HepG2 (cell line): Measurements from ENCODE around the gene MRPL50. TPM values are rescaled to one million over a fixed set of nuclear protein-coding genes. Genes with fewer than 3 reads are reported as not detected.

Source experiments
- GATAD2A ChIP-seq: IDR thresholded peaks from 2 replicates; pipeline ENCODE4 v1.6.1; 2016
- MEF2D ChIP-seq: sonication (generic); formaldehyde crosslinking; IDR thresholded peaks from 2 replicates; pipeline ENCODE4 v1.5.1; 2020; ENCODE audit warnings: mild to moderate bottlenecking, missing genetic modification reagents
- MLLT10 ChIP-seq: sonication (generic); formaldehyde crosslinking; IDR thresholded peaks from 2 replicates; pipeline ENCODE4 v1.4.0; 2020; ENCODE audit warnings: missing genetic modification reagents
- SOX6 ChIP-seq, 2 experiments: fragments of 450-650 bp in 1 of 2; sonication (generic) in 1 of 2; formaldehyde crosslinking in 1 of 2; IDR thresholded peaks; 2 replicates each; pipeline versions ENCODE4 v1.4.0 to v1.6.1; 2017 to 2020; ENCODE audit warnings: antibody characterized with exemption in 1 of 2, mild to moderate bottlenecking in 1 of 2, missing genetic modification reagents in 1 of 2
- ZC3H13 ChIP-seq: sonication (generic); formaldehyde crosslinking; IDR thresholded peaks from 2 replicates; pipeline ENCODE4 v1.8.1; 2023; ENCODE audit warnings: mild to moderate bottlenecking, missing genetic modification reagents, moderate library complexity
- polyA plus RNA-seq, 8 experiments: library from polyadenylated mRNA; depleted of rRNA in 3 of 8; stranded (reverse) in 7 of 8; unstranded in 1 of 8; fragments of >200 nt; fragmentation: Illumina TruSeq in 4 of 8; extraction: Trizol in 4 of 8; gene quantifications; 2 replicates each; pipeline versions ENCODE4 v1.2.1 to v1.2.3, GENCODE V29; 2011 to 2016; ENCODE audit warnings: low read depth in 4 of 8, missing spikeins in 1 of 8, mixed read lengths in 1 of 8; ENCODE audit not compliant: insufficient read depth in 1 of 8
- total RNA-seq, 5 experiments: library from RNA; depleted of rRNA; stranded (reverse); fragments of >200 nt; fragmentation: Illumina TruSeq; extraction: Trizol; gene quantifications; 2 replicates each; pipeline ENCODE4 v1.2.3, GENCODE V29; 2016; ENCODE audit warnings: low read depth in 1 of 5
- TF ChIP-seq, protein P1 (sequence below): IDR thresholded peaks from 2 replicates; pipeline ENCODE4 v1.6.1; 2012; ENCODE audit warnings: low read length, improper control_type of control experiment
- TF ChIP-seq, protein P2 (sequence below): IDR thresholded peaks from 2 replicates; pipeline ENCODE4 v1.6.1; 2016; ENCODE audit warnings: low read depth
- TF ChIP-seq, protein P3 (sequence below): sonication (generic); formaldehyde crosslinking; IDR thresholded peaks from 2 replicates; pipeline ENCODE4 v1.4.0; 2020; ENCODE audit warnings: mild to moderate bottlenecking, missing genetic modification reagents
- TF ChIP-seq, protein P4 (sequence below), 2 experiments: fragments of 450-650 bp in 1 of 2; sonication (generic) in 1 of 2; formaldehyde crosslinking in 1 of 2; IDR thresholded peaks; 2 replicates each; pipeline versions ENCODE4 v1.6.1 to v1.8.0; 2016 to 2022; ENCODE audit warnings: antibody characterized with exemption in 1 of 2, mild to moderate bottlenecking in 1 of 2, missing genetic modification reagents in 1 of 2
- TF ChIP-seq, protein P5 (sequence below): IDR thresholded peaks from 2 replicates; pipeline ENCODE4 v1.4.0; 2020; ENCODE audit warnings: mild to moderate bottlenecking, missing genetic modification reagents

Gene MRPL50
- total and polyA plus RNA-seq, 2 of the 13 experiments (the other 11 are each of a cell fraction or from before 2014, with no cell fraction given), result 37.1 to 70.0 TPM

DNA sequence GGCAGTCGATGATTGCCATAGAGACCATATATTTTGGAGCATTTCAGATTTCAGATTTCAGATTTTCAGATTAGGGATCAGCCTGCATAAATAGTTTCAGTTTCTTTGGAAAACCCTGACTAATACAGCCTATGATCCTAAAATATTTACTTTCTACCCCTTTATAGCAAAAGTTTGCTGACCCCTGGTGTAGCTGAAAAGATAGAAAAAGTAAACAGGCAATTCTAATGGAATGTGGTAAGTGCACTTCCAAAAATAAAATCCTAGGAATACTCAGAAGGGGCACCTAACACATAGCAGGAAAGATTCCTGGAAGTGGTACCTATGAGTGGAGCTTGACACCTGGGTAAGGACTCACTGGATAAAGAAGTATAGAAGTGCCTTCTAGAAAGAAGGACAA is 48.1 kb downstream of the MRPL50 start (continued):
- TF ChIP-seq, protein P1, sequence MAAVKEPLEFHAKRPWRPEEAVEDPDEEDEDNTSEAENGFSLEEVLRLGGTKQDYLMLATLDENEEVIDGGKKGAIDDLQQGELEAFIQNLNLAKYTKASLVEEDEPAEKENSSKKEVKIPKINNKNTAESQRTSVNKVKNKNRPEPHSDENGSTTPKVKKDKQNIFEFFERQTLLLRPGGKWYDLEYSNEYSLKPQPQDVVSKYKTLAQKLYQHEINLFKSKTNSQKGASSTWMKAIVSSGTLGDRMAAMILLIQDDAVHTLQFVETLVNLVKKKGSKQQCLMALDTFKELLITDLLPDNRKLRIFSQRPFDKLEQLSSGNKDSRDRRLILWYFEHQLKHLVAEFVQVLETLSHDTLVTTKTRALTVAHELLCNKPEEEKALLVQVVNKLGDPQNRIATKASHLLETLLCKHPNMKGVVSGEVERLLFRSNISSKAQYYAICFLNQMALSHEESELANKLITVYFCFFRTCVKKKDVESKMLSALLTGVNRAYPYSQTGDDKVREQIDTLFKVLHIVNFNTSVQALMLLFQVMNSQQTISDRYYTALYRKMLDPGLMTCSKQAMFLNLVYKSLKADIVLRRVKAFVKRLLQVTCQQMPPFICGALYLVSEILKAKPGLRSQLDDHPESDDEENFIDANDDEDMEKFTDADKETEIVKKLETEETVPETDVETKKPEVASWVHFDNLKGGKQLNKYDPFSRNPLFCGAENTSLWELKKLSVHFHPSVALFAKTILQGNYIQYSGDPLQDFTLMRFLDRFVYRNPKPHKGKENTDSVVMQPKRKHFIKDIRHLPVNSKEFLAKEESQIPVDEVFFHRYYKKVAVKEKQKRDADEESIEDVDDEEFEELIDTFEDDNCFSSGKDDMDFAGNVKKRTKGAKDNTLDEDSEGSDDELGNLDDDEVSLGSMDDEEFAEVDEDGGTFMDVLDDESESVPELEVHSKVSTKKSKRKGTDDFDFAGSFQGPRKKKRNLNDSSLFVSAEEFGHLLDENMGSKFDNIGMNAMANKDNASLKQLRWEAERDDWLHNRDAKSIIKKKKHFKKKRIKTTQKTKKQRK, result no peak
- TF ChIP-seq, protein P2, sequence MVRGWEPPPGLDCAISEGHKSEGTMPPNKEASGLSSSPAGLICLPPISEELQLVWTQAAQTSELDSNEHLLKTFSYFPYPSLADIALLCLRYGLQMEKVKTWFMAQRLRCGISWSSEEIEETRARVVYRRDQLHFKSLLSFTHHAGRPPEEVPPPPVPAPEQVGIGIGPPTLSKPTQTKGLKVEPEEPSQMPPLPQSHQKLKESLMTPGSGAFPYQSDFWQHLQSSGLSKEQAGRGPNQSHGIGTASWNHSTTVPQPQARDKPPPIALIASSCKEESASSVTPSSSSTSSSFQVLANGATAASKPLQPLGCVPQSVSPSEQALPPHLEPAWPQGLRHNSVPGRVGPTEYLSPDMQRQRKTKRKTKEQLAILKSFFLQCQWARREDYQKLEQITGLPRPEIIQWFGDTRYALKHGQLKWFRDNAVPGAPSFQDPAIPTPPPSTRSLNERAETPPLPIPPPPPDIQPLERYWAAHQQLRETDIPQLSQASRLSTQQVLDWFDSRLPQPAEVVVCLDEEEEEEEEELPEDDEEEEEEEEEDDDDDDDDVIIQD (CRISPR knock-in tag), result peak; percentile 82; the same call in 1 of the 2 replicates
- TF ChIP-seq SOX6 (IDR thresholded peaks at IDR 0.05) (no peak), SOX6 (CRISPR knock-in tag; IDR thresholded peaks at IDR 0.05) (peak; percentile 31; the same call in 1 of the 2 replicates), ZC3H13 (CRISPR knock-in tag) (no peak), MEF2D (peak; percentile 95), MLLT10 (CRISPR knock-in tag) (no peak), GATAD2A (CRISPR knock-in tag) (peak; percentile 67)
- TF ChIP-seq, protein P3, sequence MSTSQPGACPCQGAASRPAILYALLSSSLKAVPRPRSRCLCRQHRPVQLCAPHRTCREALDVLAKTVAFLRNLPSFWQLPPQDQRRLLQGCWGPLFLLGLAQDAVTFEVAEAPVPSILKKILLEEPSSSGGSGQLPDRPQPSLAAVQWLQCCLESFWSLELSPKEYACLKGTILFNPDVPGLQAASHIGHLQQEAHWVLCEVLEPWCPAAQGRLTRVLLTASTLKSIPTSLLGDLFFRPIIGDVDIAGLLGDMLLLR (CRISPR knock-in tag), result no peak
- TF ChIP-seq, protein P4, sequence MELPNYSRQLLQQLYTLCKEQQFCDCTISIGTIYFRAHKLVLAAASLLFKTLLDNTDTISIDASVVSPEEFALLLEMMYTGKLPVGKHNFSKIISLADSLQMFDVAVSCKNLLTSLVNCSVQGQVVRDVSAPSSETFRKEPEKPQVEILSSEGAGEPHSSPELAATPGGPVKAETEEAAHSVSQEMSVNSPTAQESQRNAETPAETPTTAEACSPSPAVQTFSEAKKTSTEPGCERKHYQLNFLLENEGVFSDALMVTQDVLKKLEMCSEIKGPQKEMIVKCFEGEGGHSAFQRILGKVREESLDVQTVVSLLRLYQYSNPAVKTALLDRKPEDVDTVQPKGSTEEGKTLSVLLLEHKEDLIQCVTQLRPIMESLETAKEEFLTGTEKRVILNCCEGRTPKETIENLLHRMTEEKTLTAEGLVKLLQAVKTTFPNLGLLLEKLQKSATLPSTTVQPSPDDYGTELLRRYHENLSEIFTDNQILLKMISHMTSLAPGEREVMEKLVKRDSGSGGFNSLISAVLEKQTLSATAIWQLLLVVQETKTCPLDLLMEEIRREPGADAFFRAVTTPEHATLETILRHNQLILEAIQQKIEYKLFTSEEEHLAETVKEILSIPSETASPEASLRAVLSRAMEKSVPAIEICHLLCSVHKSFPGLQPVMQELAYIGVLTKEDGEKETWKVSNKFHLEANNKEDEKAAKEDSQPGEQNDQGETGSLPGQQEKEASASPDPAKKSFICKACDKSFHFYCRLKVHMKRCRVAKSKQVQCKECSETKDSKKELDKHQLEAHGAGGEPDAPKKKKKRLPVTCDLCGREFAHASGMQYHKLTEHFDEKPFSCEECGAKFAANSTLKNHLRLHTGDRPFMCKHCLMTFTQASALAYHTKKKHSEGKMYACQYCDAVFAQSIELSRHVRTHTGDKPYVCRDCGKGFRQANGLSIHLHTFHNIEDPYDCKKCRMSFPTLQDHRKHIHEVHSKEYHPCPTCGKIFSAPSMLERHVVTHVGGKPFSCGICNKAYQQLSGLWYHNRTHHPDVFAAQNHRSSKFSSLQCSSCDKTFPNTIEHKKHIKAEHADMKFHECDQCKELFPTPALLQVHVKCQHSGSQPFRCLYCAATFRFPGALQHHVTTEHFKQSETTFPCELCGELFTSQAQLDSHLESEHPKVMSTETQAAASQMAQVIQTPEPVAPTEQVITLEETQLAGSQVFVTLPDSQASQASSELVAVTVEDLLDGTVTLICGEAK (IDR thresholded peaks at IDR 0.05), result no peak
- TF ChIP-seq, protein P4 (CRISPR knock-in tag; IDR thresholded peaks at IDR 0.05), result no peak
- TF ChIP-seq, protein P5, sequence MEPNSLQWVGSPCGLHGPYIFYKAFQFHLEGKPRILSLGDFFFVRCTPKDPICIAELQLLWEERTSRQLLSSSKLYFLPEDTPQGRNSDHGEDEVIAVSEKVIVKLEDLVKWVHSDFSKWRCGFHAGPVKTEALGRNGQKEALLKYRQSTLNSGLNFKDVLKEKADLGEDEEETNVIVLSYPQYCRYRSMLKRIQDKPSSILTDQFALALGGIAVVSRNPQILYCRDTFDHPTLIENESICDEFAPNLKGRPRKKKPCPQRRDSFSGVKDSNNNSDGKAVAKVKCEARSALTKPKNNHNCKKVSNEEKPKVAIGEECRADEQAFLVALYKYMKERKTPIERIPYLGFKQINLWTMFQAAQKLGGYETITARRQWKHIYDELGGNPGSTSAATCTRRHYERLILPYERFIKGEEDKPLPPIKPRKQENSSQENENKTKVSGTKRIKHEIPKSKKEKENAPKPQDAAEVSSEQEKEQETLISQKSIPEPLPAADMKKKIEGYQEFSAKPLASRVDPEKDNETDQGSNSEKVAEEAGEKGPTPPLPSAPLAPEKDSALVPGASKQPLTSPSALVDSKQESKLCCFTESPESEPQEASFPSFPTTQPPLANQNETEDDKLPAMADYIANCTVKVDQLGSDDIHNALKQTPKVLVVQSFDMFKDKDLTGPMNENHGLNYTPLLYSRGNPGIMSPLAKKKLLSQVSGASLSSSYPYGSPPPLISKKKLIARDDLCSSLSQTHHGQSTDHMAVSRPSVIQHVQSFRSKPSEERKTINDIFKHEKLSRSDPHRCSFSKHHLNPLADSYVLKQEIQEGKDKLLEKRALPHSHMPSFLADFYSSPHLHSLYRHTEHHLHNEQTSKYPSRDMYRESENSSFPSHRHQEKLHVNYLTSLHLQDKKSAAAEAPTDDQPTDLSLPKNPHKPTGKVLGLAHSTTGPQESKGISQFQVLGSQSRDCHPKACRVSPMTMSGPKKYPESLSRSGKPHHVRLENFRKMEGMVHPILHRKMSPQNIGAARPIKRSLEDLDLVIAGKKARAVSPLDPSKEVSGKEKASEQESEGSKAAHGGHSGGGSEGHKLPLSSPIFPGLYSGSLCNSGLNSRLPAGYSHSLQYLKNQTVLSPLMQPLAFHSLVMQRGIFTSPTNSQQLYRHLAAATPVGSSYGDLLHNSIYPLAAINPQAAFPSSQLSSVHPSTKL (CRISPR knock-in tag), result peak; percentile 63; the same call in 1 of the 2 replicates
